HCT116 (cell line): Measurements from ENCODE around the gene ZC3H8. TPM values are rescaled to one million over a fixed set of nuclear protein-coding genes. Genes with fewer than 3 reads are reported as not detected.

ENCODE experiments used
- ATAC-seq: fragments of 200-7000 bp; cut with Tn5 transposase; 2 replicates; pipeline ENCODE4 v1.9.1; 2020; ENCODE audit warnings: mild to moderate bottlenecking, moderate library complexity
- BruUV-seq: library from RNA; stranded (reverse); fragments of 400-500 nt; replicated peaks from 2 replicates; lab custom pipeline; 2021; lab: Mats Ljungman, UMichigan
- CTCF ChIA-PET: fragments of 300-600 bp; sonication (Branson Sonifier 250); formaldehyde crosslinking; loops from one replicate; lab custom pipeline; 2021; ENCODE audit warnings: antibody characterized with exemption; lab: Charles Lee
- POLR2A ChIA-PET: fragments of 300-600, 350-600 bp; sonication (Branson Sonifier 250); formaldehyde crosslinking; loops from one replicate; lab custom pipeline; 2021; ENCODE audit warnings: antibody characterized with exemption; lab: Charles Lee
- RAD21 ChIA-PET, 2 experiments: fragments of 300-600 bp; sonication (Branson Sonifier 250); formaldehyde crosslinking; loops; one replicate each; lab custom pipeline; 2023; ENCODE audit warnings: low total read pairs in 2 of 2; ENCODE audit not compliant: uncharacterized antibody in 2 of 2, unreplicated experiment in 2 of 2, low non-redundant PET in 1 of 2; lab: Charles Lee
- DNase-seq: peaks from one replicate; pipeline ENCODE4 v3.0.0-alpha.2; 2010; ENCODE audit warnings: low read depth, low spot score
- H2AFZ ChIP-seq: fragments of 200-600 bp; shearing (Covaris generic), sonication (generic); 2 replicates; pipeline ENCODE4 v1.6.1; 2017; ENCODE audit warnings: low read depth, mixed run types, mixed read lengths, antibody characterized with exemption, low read length; ENCODE audit not compliant: poor library complexity, severe bottlenecking
- H3K27ac ChIP-seq: 2 replicates; pipeline ENCODE4 v1.5.1; 2012; ENCODE audit warnings: low read depth, low read length
- H3K27me3 ChIP-seq: fragments of 200-600 bp; sonication (generic); 2 replicates; pipeline ENCODE4 v1.6.1; 2016; ENCODE audit warnings: mixed run types, low read length, mixed read lengths; ENCODE audit not compliant: insufficient read depth
- H3K36me3 ChIP-seq, 2 experiments: fragments of 200-500 bp in 1 of 2; fragments of 200-600 bp in 1 of 2; sonication (Bioruptor generic) in 1 of 2; sonication (generic) in 1 of 2; 2 replicates each; pipeline versions ENCODE4 v1.5.1 to v1.6.1; 2014 to 2016; ENCODE audit warnings: low read length in 2 of 2, inconsistent platforms in 1 of 2, mixed read lengths in 1 of 2, mixed run types in 1 of 2; ENCODE audit not compliant: insufficient read depth in 2 of 2, control insufficient read depth in 1 of 2
- H3K4me1 ChIP-seq, 2 experiments: fragments of 200-600 bp in 1 of 2; sonication (generic) in 1 of 2; 2 replicates each; pipeline versions ENCODE4 v1.5.1 to v1.6.1; 2012 to 2017; ENCODE audit warnings: low read length in 2 of 2, inconsistent platforms in 1 of 2, mild to moderate bottlenecking in 1 of 2, mixed read lengths in 1 of 2, mixed run types in 1 of 2, moderate library complexity in 1 of 2; ENCODE audit not compliant: insufficient read depth in 2 of 2, control insufficient read depth in 1 of 2
- H3K4me2 ChIP-seq: fragments of 200-600 bp; sonication (generic); 2 replicates; pipeline ENCODE4 v1.6.1; 2017; ENCODE audit warnings: mixed run types, low read length, mixed read lengths
- H3K4me3 ChIP-seq, 2 experiments: fragments of 200-600 bp in 1 of 2; sonication (generic) in 1 of 2; replicated peaks in 1 of 2; 2 replicates each; pipeline ENCODE4 v1.5.1; 2011 to 2016; ENCODE audit warnings: low read length in 2 of 2, control low read depth in 1 of 2, low read depth in 1 of 2, mild to moderate bottlenecking in 1 of 2, mixed read lengths in 1 of 2, mixed run types in 1 of 2
- H3K79me2 ChIP-seq: fragments of 200-600 bp; sonication (generic); 2 replicates; pipeline ENCODE4 v1.6.1; 2017; ENCODE audit warnings: mild to moderate bottlenecking, mixed run types, low read length, moderate library complexity, mixed read lengths; ENCODE audit not compliant: insufficient read depth
- H3K9ac ChIP-seq: fragments of 200-600 bp; sonication (generic); 2 replicates; pipeline ENCODE4 v1.6.1; 2016; ENCODE audit warnings: low read length, mixed read lengths
- H3K9me2 ChIP-seq: fragments of 200-600 bp; sonication (generic), shearing (Covaris generic); 2 replicates; pipeline ENCODE4 v1.6.1; 2017; ENCODE audit warnings: mixed run types, mild to moderate bottlenecking, moderate library complexity; ENCODE audit not compliant: insufficient read depth
- H3K9me3 ChIP-seq, 2 experiments: fragments of 200-500 bp in 1 of 2; fragments of 200-600 bp in 1 of 2; sonication (Bioruptor generic) in 1 of 2; sonication (generic) in 1 of 2; 2 replicates each; pipeline ENCODE4 v1.6.1; 2014 to 2017; ENCODE audit warnings: low read length in 2 of 2, mixed read lengths in 2 of 2, inconsistent platforms in 1 of 2, low read depth in 1 of 2, mild to moderate bottlenecking in 1 of 2, mixed run types in 1 of 2, moderate library complexity in 1 of 2; ENCODE audit not compliant: control insufficient read depth in 1 of 2, insufficient read depth in 1 of 2
- H4K20me1 ChIP-seq: fragments of 200-600 bp; sonication (generic), shearing (Covaris generic); 2 replicates; pipeline ENCODE4 v1.6.1; 2017; ENCODE audit warnings: mixed run types, mild to moderate bottlenecking, moderate library complexity; ENCODE audit not compliant: insufficient read depth
- EZH2 ChIP-seq: fragments of 200-600 bp; sonication (generic); IDR thresholded peaks from 2 replicates; pipeline ENCODE4 v1.6.1; 2017; ENCODE audit warnings: antibody characterized with exemption, mixed run types
- FOSL1 ChIP-seq: IDR thresholded peaks from 2 replicates; pipeline ENCODE4 v1.6.1; 2012; ENCODE audit warnings: low read depth
- JUND ChIP-seq: IDR thresholded peaks from 2 replicates; pipeline ENCODE4 v1.6.1; 2012
- MAX ChIP-seq: IDR thresholded peaks from 2 replicates; pipeline ENCODE4 v1.6.1; 2012
- SP1 ChIP-seq: IDR thresholded peaks from 2 replicates; pipeline ENCODE4 v1.6.1; 2012; ENCODE audit warnings: low read depth
- SRF ChIP-seq: IDR thresholded peaks from 2 replicates; pipeline ENCODE4 v1.6.1; 2012; ENCODE audit warnings: low read depth
- TCF7L2 ChIP-seq: IDR thresholded peaks from 2 replicates; pipeline ENCODE4 v1.7.0; 2011; ENCODE audit warnings: borderline replicate concordance, inconsistent platforms; ENCODE audit not compliant: insufficient read depth, insufficient read length; ENCODE audit errors: extremely low read depth
- YY1 ChIP-seq: IDR thresholded peaks from 2 replicates; pipeline ENCODE4 v1.6.1; 2011; ENCODE audit warnings: low read length, low read depth, moderate library complexity, mild to moderate bottlenecking; ENCODE audit not compliant: insufficient replicate concordance; ENCODE audit errors: extremely low read depth
- ZNF274 ChIP-seq: fragments of 200-500 bp; sonication (Bioruptor generic); IDR thresholded peaks from 2 replicates; pipeline ENCODE4 v1.6.1; 2014; ENCODE audit warnings: mild to moderate bottlenecking, low read depth, low read length, inconsistent platforms
- intact Hi-C: fragments of 100-400 bp; cut with micrococcal nuclease; formaldehyde crosslinking; loops from 2 replicates; pipeline ENCODE4 v1.10.0; 2022
- total RNA-seq: library from RNA; stranded (reverse); gene quantifications from one replicate; pipeline ENCODE4 v1.2.1, GENCODE V29; 2021; ENCODE audit not compliant: unreplicated experiment
- TF ChIP-seq, protein P1 (sequence below): IDR thresholded peaks from 2 replicates; pipeline ENCODE4 v1.6.1; 2012; ENCODE audit warnings: low read depth
- TF ChIP-seq, protein P2 (sequence below): IDR thresholded peaks from 2 replicates; pipeline ENCODE4 v1.6.1; 2011; ENCODE audit warnings: mild to moderate bottlenecking, low read length, moderate library complexity; ENCODE audit not compliant: insufficient replicate concordance; ENCODE audit errors: extremely low read depth

ZC3H8 gene
- total RNA-seq, 1 experiment from 2014 or later: 13.4 TPM

GRCh38 chr2:112251271-112251670 lies 3.6 kb downstream of the ZC3H8 start:
- Histone ChIP-seq H3K27ac (no peak overlapping the region), H4K20me1 (no peaks in the 10 kb centered on the region; the same call in 1 of the 2 replicates), H3K36me3 (peaks cover 7 to 9% of the 10 kb centered on the region in 2 experiments; a peak in 2 of 4 replicates), H3K79me2 (peaks cover 32% of the 10 kb centered on the region), H3K27me3 (no peaks in the 10 kb centered on the region), H3K9me2 (no peaks in the 10 kb centered on the region), H3K4me1 (peaks cover 0 to 13% of the 10 kb centered on the region in 2 experiments; a peak in 2 of 4 replicates), H2AFZ (no peak overlapping the region), H3K9ac (no peak overlapping the region), H3K4me3 (no peak overlapping the region), H3K9me3 (no peaks in the 10 kb centered on the region), H3K4me2 (no peak overlapping the region)
- intact Hi-C loops: no loop called here
- ChIA-PET CTCF (interaction anchor here (0.8 to 1.2 kb wide), 2 partner anchors 8 to 9 kb away, joined by 3 read pairs; no protein-coding TSS in a partner anchor), POLR2A (no interaction called here), RAD21 (no interaction called here)
- DNase-seq: no peak
- no TSS peak for BruUV-seq
- no peak for ATAC-seq
- TF ChIP-seq MAX: no peak
- TF ChIP-seq SRF: no peak
- no peak for TF ChIP-seq JUND
- TF ChIP-seq, protein P1, sequence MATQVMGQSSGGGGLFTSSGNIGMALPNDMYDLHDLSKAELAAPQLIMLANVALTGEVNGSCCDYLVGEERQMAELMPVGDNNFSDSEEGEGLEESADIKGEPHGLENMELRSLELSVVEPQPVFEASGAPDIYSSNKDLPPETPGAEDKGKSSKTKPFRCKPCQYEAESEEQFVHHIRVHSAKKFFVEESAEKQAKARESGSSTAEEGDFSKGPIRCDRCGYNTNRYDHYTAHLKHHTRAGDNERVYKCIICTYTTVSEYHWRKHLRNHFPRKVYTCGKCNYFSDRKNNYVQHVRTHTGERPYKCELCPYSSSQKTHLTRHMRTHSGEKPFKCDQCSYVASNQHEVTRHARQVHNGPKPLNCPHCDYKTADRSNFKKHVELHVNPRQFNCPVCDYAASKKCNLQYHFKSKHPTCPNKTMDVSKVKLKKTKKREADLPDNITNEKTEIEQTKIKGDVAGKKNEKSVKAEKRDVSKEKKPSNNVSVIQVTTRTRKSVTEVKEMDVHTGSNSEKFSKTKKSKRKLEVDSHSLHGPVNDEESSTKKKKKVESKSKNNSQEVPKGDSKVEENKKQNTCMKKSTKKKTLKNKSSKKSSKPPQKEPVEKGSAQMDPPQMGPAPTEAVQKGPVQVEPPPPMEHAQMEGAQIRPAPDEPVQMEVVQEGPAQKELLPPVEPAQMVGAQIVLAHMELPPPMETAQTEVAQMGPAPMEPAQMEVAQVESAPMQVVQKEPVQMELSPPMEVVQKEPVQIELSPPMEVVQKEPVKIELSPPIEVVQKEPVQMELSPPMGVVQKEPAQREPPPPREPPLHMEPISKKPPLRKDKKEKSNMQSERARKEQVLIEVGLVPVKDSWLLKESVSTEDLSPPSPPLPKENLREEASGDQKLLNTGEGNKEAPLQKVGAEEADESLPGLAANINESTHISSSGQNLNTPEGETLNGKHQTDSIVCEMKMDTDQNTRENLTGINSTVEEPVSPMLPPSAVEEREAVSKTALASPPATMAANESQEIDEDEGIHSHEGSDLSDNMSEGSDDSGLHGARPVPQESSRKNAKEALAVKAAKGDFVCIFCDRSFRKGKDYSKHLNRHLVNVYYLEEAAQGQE: no peak
- TF ChIP-seq EZH2: no peak
- TF ChIP-seq, protein P2, sequence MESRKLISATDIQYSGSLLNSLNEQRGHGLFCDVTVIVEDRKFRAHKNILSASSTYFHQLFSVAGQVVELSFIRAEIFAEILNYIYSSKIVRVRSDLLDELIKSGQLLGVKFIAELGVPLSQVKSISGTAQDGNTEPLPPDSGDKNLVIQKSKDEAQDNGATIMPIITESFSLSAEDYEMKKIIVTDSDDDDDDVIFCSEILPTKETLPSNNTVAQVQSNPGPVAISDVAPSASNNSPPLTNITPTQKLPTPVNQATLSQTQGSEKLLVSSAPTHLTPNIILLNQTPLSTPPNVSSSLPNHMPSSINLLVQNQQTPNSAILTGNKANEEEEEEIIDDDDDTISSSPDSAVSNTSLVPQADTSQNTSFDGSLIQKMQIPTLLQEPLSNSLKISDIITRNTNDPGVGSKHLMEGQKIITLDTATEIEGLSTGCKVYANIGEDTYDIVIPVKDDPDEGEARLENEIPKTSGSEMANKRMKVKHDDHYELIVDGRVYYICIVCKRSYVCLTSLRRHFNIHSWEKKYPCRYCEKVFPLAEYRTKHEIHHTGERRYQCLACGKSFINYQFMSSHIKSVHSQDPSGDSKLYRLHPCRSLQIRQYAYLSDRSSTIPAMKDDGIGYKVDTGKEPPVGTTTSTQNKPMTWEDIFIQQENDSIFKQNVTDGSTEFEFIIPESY: no peak
- TF ChIP-seq SP1: no peak
- no peak for TF ChIP-seq TCF7L2
- no peak for TF ChIP-seq ZNF274
- no peak for TF ChIP-seq YY1
- no peak for TF ChIP-seq FOSL1
